GM23248 (cell line): ENCODE measurements around the gene NDUFAF7. TPM values are rescaled to one million over a fixed set of nuclear protein-coding genes. Genes with fewer than 3 reads are reported as not detected.
"Not testable (repeated sequence)": the region's sequence is repeated elsewhere in the genome, so short reads cannot be mapped to it uniquely, and the experiment has no call there.

Experiments used
- DNase-seq: peaks from one replicate; pipeline ENCODE4 v3.0.0-alpha.2; 2015
- H2AFZ ChIP-seq: fragments of 200-600 bp; sonication (generic); 2 replicates; pipeline ENCODE4 v1.6.1; 2016; ENCODE audit warnings: antibody characterized with exemption
- H3F3A ChIP-seq: fragments of 200-600 bp; sonication (generic); 2 replicates; pipeline ENCODE4 v1.6.1; 2016; ENCODE audit warnings: mild to moderate bottlenecking, antibody characterized with exemption, mixed run types; ENCODE audit not compliant: insufficient read depth
- H3K27ac ChIP-seq: fragments of 200-600 bp; sonication (generic); 2 replicates; pipeline ENCODE4 v1.5.1; 2016; ENCODE audit warnings: mild to moderate bottlenecking
- H3K27me3 ChIP-seq: fragments of 200-600 bp; sonication (generic); replicated peaks from 2 replicates; pipeline ENCODE4 v1.6.1; 2016; ENCODE audit warnings: mild to moderate bottlenecking; ENCODE audit not compliant: insufficient read depth
- H3K36me3 ChIP-seq: fragments of 200-600 bp; sonication (generic); 2 replicates; pipeline ENCODE4 v1.6.1; 2016; ENCODE audit warnings: low read depth, mild to moderate bottlenecking
- H3K4me1 ChIP-seq: fragments of 200-600 bp; sonication (generic); 2 replicates; pipeline ENCODE4 v1.6.1; 2016; ENCODE audit warnings: mild to moderate bottlenecking; ENCODE audit not compliant: insufficient read depth
- H3K4me2 ChIP-seq: fragments of 200-600 bp; sonication (generic); one replicate; pipeline ENCODE4 v1.6.1; 2016; ENCODE audit warnings: mild to moderate bottlenecking; ENCODE audit not compliant: unreplicated experiment
- H3K4me3 ChIP-seq: fragments of 200-600 bp; sonication (generic); 2 replicates; pipeline ENCODE4 v1.5.1; 2016; ENCODE audit warnings: mild to moderate bottlenecking
- H3K79me2 ChIP-seq: fragments of 200-600 bp; sonication (generic); 2 replicates; pipeline ENCODE4 v1.6.1; 2016; ENCODE audit warnings: mild to moderate bottlenecking; ENCODE audit not compliant: insufficient read depth
- H3K9ac ChIP-seq: fragments of 200-600 bp; sonication (generic); 2 replicates; pipeline ENCODE4 v1.6.1; 2016; ENCODE audit warnings: mild to moderate bottlenecking
- H3K9me2 ChIP-seq: fragments of 200-600 bp; sonication (generic); 2 replicates; pipeline ENCODE4 v1.6.1; 2016; ENCODE audit warnings: mixed run types, mild to moderate bottlenecking, moderate library complexity; ENCODE audit not compliant: insufficient read depth
- H3K9me3 ChIP-seq: fragments of 200-600 bp; sonication (generic); one replicate; pipeline ENCODE4 v1.6.1; 2017; ENCODE audit warnings: low read depth
- H4K20me1 ChIP-seq: fragments of 200-600 bp; sonication (generic); 2 replicates; pipeline ENCODE4 v1.6.0; 2016; ENCODE audit not compliant: insufficient read depth
- EZH2 ChIP-seq: fragments of 200-600 bp; sonication (generic); IDR thresholded peaks from 2 replicates; pipeline ENCODE4 v1.6.1; 2018; ENCODE audit warnings: antibody characterized with exemption, mild to moderate bottlenecking; ENCODE audit not compliant: insufficient read depth, poor library complexity, severe bottlenecking
- EZH2phosphoT487 ChIP-seq: fragments of 200-600 bp; sonication (generic); IDR thresholded peaks from 2 replicates; pipeline ENCODE4 v1.6.1; 2018; ENCODE audit warnings: antibody characterized with exemption, moderate library complexity, mild to moderate bottlenecking, low read depth; ENCODE audit not compliant: insufficient read depth
- WGBS, 2 experiments: methylation state at CpG; one replicate each; pipeline ENCODE4 v1.1.6; 2015 to 2017; ENCODE audit warnings: low lambda C conversion rate in 2 of 2, low coverage in 1 of 2; ENCODE audit errors: missing lambda C conversion rate in 2 of 2; 5-methylcytosine and 5-hydroxymethylcytosine counted together
- in situ Hi-C: fragments of 300-500 bp; cut with MboI; formaldehyde crosslinking; loops from 2 replicates; pipeline ENCODE4 v1.15.0; 2020
- polyA plus RNA-seq: library from polyadenylated mRNA; unstranded; fragments of >200 nt; fragmentation: Nextera tagmentation; extraction: Ambion mirVana; gene quantifications from 2 replicates; pipeline ENCODE4 v1.2.1, GENCODE V29; 2016
- total RNA-seq: library from RNA; depleted of rRNA; stranded (reverse); fragments of >200 nt; shearing (Covaris generic); gene quantifications from 2 replicates; pipeline ENCODE4 v1.2.3, GENCODE V29; 2014

NDUFAF7 gene
- total and polyA plus RNA-seq, 2 experiments from 2014 or later, result 14.8 to 16.4 TPM

- H3K36me3 ChIP-seq, result no peaks in the 10 kb centered on the region
- H3K27me3 ChIP-seq, result no peaks in the 10 kb centered on the region
- no peaks in the 10 kb centered on the region for H3K9me3 ChIP-seq
- in situ Hi-C loops, result no loop called here
- no peaks in the 10 kb centered on the region for H3K9me2 ChIP-seq
- H3K4me3 ChIP-seq, result no peak overlapping the region
- no peaks in the 10 kb centered on the region for H4K20me1 ChIP-seq
- 60 to 64% methylated on average over 6 of the region's 6 CpGs for WGBS, 2 experiments
- DNase-seq, result peak; percentile 96
- no peak overlapping the region for H3K4me2 ChIP-seq
- no peak overlapping the region for H3K9ac ChIP-seq
- H2AFZ ChIP-seq, result peak overlapping the region; percentile 53
- peaks cover 6% of the 10 kb centered on the region for H3K4me1 ChIP-seq
- H3F3A ChIP-seq, result peaks cover 8% of the 10 kb centered on the region
- TF ChIP-seq EZH2phosphoT487 (no peak), EZH2 (no peak)
- H3K27ac ChIP-seq, result peak overlapping the region; percentile 12; the same call in 1 of the 2 replicates
- H3K79me2 ChIP-seq, result no peaks in the 10 kb centered on the region
Measured at GRCh38 chr2:37189452-37190153, 41.9 kb upstream of the NDUFAF7 start.

DNA sequence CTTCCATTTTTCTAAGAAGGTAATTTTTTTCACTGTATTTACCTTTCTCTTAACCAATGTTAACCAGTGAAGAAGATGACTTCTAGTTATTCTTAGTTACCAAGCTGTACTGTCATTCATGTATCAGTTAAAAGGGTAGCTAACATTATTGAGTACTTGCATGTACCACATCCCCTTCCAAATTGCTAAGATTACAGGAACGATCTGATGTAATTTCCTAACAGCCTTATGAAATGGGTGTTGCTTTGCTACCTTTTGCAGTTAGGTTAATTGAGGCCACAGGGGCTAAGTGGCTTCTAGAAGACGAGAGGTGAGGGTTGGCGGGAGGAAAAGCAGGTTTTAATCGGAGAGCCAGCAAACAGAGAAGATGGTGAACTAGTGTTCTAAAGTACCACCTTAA is 41.2 kb upstream of the NDUFAF7 start:
- H3K4me3 ChIP-seq, result no peak overlapping the region
- H4K20me1 ChIP-seq, result no peaks in the 10 kb centered on the region
- no peaks in the 10 kb centered on the region for H3K36me3 ChIP-seq
- H3K4me1 ChIP-seq, result peaks cover 6% of the 10 kb centered on the region
- H3K27me3 ChIP-seq, result no peaks in the 10 kb centered on the region
- peaks cover 8% of the 10 kb centered on the region for H3F3A ChIP-seq
- no peak for DNase-seq
- TF ChIP-seq EZH2phosphoT487 (no peak), EZH2 (no peak)
- no peaks in the 10 kb centered on the region for H3K9me3 ChIP-seq
- no peak overlapping the region for H3K4me2 ChIP-seq
- WGBS, 2 experiments, result 76 to 84% methylated on average over 4 of the region's 4 CpGs
- no peaks in the 10 kb centered on the region for H3K79me2 ChIP-seq
- in situ Hi-C loops, result no loop called here
- H3K9ac ChIP-seq, result no peak overlapping the region
- H3K9me2 ChIP-seq, result no peaks in the 10 kb centered on the region
- peak overlapping the region; percentile 53 for H2AFZ ChIP-seq
- no peak overlapping the region; the same call in 1 of the 2 replicates for H3K27ac ChIP-seq

- Histone ChIP-seq H2AFZ (no peak overlapping the region), H3K4me3 (no peak overlapping the region), H3K9me2 (no peaks in the 10 kb centered on the region), H3K9me3 (no peaks in the 10 kb centered on the region), H4K20me1 (no peaks in the 10 kb centered on the region), H3F3A (peaks cover 8% of the 10 kb centered on the region), H3K4me2 (no peak overlapping the region), H3K79me2 (no peaks in the 10 kb centered on the region), H3K36me3 (no peaks in the 10 kb centered on the region), H3K27ac (no peak overlapping the region), H3K9ac (no peak overlapping the region), H3K4me1 (peaks cover 6% of the 10 kb centered on the region), H3K27me3 (no peaks in the 10 kb centered on the region)
- no peak for DNase-seq
- in situ Hi-C loops, result no loop called here
- 71 to 76% methylated on average over 4 of the region's 4 CpGs for WGBS, 2 experiments
- TF ChIP-seq EZH2phosphoT487 (no peak), EZH2 (no peak)
Measured at GRCh38 chr2:37191253-37191652, 40.2 kb upstream of the NDUFAF7 start.

GRCh38 chr2:37191747-37192146 is 39.7 kb upstream of the NDUFAF7 start:
- in situ Hi-C loops, result no loop called here
- TF ChIP-seq EZH2phosphoT487, result no peak
- no peak for TF ChIP-seq EZH2
- H3K27ac ChIP-seq, result no peak overlapping the region
- DNase-seq, result no peak
- peaks cover 6% of the 10 kb centered on the region for H3K4me1 ChIP-seq
- no peaks in the 10 kb centered on the region for H3K9me2 ChIP-seq
- no peaks in the 10 kb centered on the region for H3K27me3 ChIP-seq
- no peaks in the 10 kb centered on the region for H3K36me3 ChIP-seq
- 0 out of 2 replicates have a peak, but pooled peaks cover under 1% of the 10 kb centered on the region for H3K79me2 ChIP-seq
- H2AFZ ChIP-seq, result no peak overlapping the region
- H3K9ac ChIP-seq, result no peak overlapping the region
- WGBS, 2 experiments, result 66 to 75% methylated on average over 6 of the region's 6 CpGs
- no peak overlapping the region for H3K4me2 ChIP-seq
- no peak overlapping the region for H3K4me3 ChIP-seq
- peaks cover 8% of the 10 kb centered on the region for H3F3A ChIP-seq
- no peaks in the 10 kb centered on the region for H3K9me3 ChIP-seq
- no peaks in the 10 kb centered on the region for H4K20me1 ChIP-seq

- Histone ChIP-seq H3K4me1 (peaks cover 11% of the 10 kb centered on the region), H3K79me2 (peaks cover 9% of the 10 kb centered on the region), H3K27ac (no peak overlapping the region), H3K4me2 (no peak overlapping the region), H3K9ac (no peak overlapping the region), H3K9me2 (no peaks in the 10 kb centered on the region), H3K36me3 (no peaks in the 10 kb centered on the region), H3K4me3 (no peak overlapping the region), H4K20me1 (no peaks in the 10 kb centered on the region), H3K9me3 (no peaks in the 10 kb centered on the region), H2AFZ (no peak overlapping the region), H3F3A (peaks cover 13% of the 10 kb centered on the region), H3K27me3 (no peaks in the 10 kb centered on the region)
- WGBS, 2 experiments, result 75 to 82% methylated on average over 1 of the region's 1 CpG
- TF ChIP-seq EZH2 (no peak), EZH2phosphoT487 (no peak)
- DNase-seq, result no peak
- in situ Hi-C loops, result no loop called here
Measured at GRCh38 chr2:37192551-37192950, 38.9 kb upstream of the NDUFAF7 start.

DNA sequence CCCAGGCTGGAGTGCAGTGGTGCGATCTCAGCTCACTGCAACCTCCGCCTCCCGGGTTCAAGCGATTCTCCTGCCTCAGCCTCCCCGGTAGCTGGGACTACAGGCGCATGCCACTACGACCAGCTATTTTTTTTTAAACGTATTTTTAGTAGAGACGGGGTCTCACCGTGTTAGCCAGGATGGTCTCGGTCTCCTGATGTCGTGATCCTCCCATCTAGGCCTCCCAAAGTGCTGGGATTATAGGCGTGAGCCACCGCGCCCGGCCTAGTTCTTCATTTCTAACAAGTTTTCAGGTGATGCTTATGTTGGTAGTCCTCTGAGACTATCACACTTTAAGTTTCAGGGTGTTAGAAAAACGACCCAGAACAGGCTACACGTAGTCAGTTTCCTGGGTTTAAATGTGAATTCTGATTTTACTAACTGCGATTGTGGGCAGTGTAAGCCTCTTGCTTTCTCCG is 35.6 kb upstream of the NDUFAF7 start:
- H3K4me1 ChIP-seq, H4K20me1 ChIP-seq, in situ Hi-C loops, H3K9me2 ChIP-seq, H3K27me3 ChIP-seq, DNase-seq, H3K36me3 ChIP-seq, H3K9me3 ChIP-seq: not testable (repeated sequence)
- Histone ChIP-seq H2AFZ (peak overlapping the region; percentile 97), H3K9ac (peak overlapping the region; percentile 84), H3K4me2 (peak overlapping the region; percentile 91), H3K4me3 (peak overlapping the region; percentile 81), H3F3A (peaks cover 10% of the 10 kb centered on the region; the same call in 1 of the 2 replicates), H3K27ac (peak overlapping the region; percentile 75), H3K79me2 (peaks cover 42% of the 10 kb centered on the region)
- WGBS, 2 experiments, result 75 to 77% methylated on average over 20 of the region's 20 CpGs
